Measurements from ENCODE around the gene ZC3H15. TPM values are rescaled to one million over a fixed set of nuclear protein-coding genes. Genes with fewer than 3 reads are reported as not detected.
A peak's percentile ranks its signal among the peaks of the same experiment; 100 is the strongest.

ZC3H15 gene
- polyA plus RNA-seq, 1 donor (not counting 4 experiments of a cell fraction or from before 2014, with no cell fraction given): 116 TPM

- Histone ChIP-seq H3K27me3 (ENCODE audit: control insufficient read depth, extremely low read depth, insufficient read depth, low read length) (no peaks in the 10 kb centered on the region), H3K79me2 (ENCODE audit: control insufficient read depth, insufficient read depth, low read length) (peaks cover 3% of the 10 kb centered on the region), H3K9me3 (ENCODE audit: control insufficient read depth, low read depth, low read length) (no peaks in the 10 kb centered on the region), H3K9ac (ENCODE audit: control insufficient read depth, extremely low read depth, insufficient read depth, low read length) (no peak overlapping the region), H3K27ac (ENCODE audit: control insufficient read depth, insufficient read depth, low read length) (no peak overlapping the region), H3K4me3 (ENCODE audit: control insufficient read depth in 2 of 3, extremely low read depth in 1 of 3, insufficient read depth in 2 of 3, low read depth in 1 of 3, low read length in 3 of 3) (no peak overlapping the region), H3K36me3 (ENCODE audit: control insufficient read depth in 2 of 2, extremely low read depth in 1 of 2, insufficient read depth in 2 of 2, low read length in 2 of 2) (peaks cover 13 to 30% of the 10 kb centered on the region in 2 experiments), H2AFZ (ENCODE audit: control insufficient read depth, low read length) (no peak overlapping the region), H4K20me1 (ENCODE audit: control insufficient read depth, extremely low read depth, insufficient read depth, low read length) (peaks cover 6% of the 10 kb centered on the region), H3K4me1 (ENCODE audit: control insufficient read depth, extremely low read depth, insufficient read depth, low read length) (no peaks in the 10 kb centered on the region), H3K9me1 (ENCODE audit: control insufficient read depth, extremely low read depth, insufficient read depth, low read length) (no peaks in the 10 kb centered on the region), H3K4me2 (ENCODE audit: control insufficient read depth, extremely low read depth, insufficient read depth, low read depth, low read length) (no peak overlapping the region)
- dilution Hi-C loops (cut with MboI; ENCODE audit: extremely low pct_ligation_motif_present, low sequenced_read_pairs): loop anchor here (25.0 kb wide), 1 partner anchor 129 kb away; no protein-coding TSS in a partner anchor
- no peak for FAIRE-seq
- DNase-seq (ENCODE audit: low read depth, low spot score): no peak
- no peak for TF ChIP-seq CTCF (optimal IDR thresholded peaks at IDR 0.05 in 1 of 3, IDR thresholded peaks at IDR 0.05 in 1 of 3, conservative IDR thresholded peaks at IDR 0.05 in 1 of 3; ENCODE audit: extremely low read depth in 1 of 3, insufficient read depth in 2 of 3, low read length in 3 of 3)
- TF ChIP-seq EZH2 (IDR thresholded peaks at IDR 0.05; ENCODE audit: low read length): no peak
Observed at GRCh38 chr2:186508263-186508662, 22.2 kb downstream of the ZC3H15 start.

- DNase-seq (ENCODE audit: low read depth, low spot score) (no peak), FAIRE-seq (no peak)
- dilution Hi-C loops (cut with MboI; ENCODE audit: extremely low pct_ligation_motif_present, low sequenced_read_pairs): loop anchor here (25.0 kb wide), 1 partner anchor 122 kb away; no protein-coding TSS in a partner anchor
- TF ChIP-seq EZH2 (IDR thresholded peaks at IDR 0.05; ENCODE audit: low read length) (no peak), CTCF (optimal IDR thresholded peaks at IDR 0.05 in 1 of 3, IDR thresholded peaks at IDR 0.05 in 1 of 3, conservative IDR thresholded peaks at IDR 0.05 in 1 of 3; ENCODE audit: extremely low read depth in 1 of 3, insufficient read depth in 2 of 3, low read length in 3 of 3) (no peak)
- Histone ChIP-seq H2AFZ (ENCODE audit: control insufficient read depth, low read length) (no peak overlapping the region), H3K27ac (ENCODE audit: control insufficient read depth, insufficient read depth, low read length) (peak overlapping the region; percentile 50), H3K36me3 (ENCODE audit: control insufficient read depth in 2 of 2, extremely low read depth in 1 of 2, insufficient read depth in 2 of 2, low read length in 2 of 2) (peaks cover 0 to 4% of the 10 kb centered on the region in 2 experiments), H3K4me3 (ENCODE audit: control insufficient read depth in 2 of 3, extremely low read depth in 1 of 3, insufficient read depth in 2 of 3, low read depth in 1 of 3, low read length in 3 of 3) (no peak overlapping the region), H3K9me3 (ENCODE audit: control insufficient read depth, low read depth, low read length) (no peaks in the 10 kb centered on the region), H3K27me3 (ENCODE audit: control insufficient read depth, extremely low read depth, insufficient read depth, low read length) (no peaks in the 10 kb centered on the region), H3K9me1 (ENCODE audit: control insufficient read depth, extremely low read depth, insufficient read depth, low read length) (no peaks in the 10 kb centered on the region), H3K9ac (ENCODE audit: control insufficient read depth, extremely low read depth, insufficient read depth, low read length) (no peak overlapping the region), H3K4me1 (ENCODE audit: control insufficient read depth, extremely low read depth, insufficient read depth, low read length) (peaks cover 20% of the 10 kb centered on the region), H4K20me1 (ENCODE audit: control insufficient read depth, extremely low read depth, insufficient read depth, low read length) (no peaks in the 10 kb centered on the region), H3K79me2 (ENCODE audit: control insufficient read depth, insufficient read depth, low read length) (no peaks in the 10 kb centered on the region), H3K4me2 (ENCODE audit: control insufficient read depth, extremely low read depth, insufficient read depth, low read depth, low read length) (peak overlapping the region; percentile 12)
Observed at GRCh38 chr2:186515376-186515775, 29.3 kb downstream of the ZC3H15 start.

All from keratinocyte (primary cell).